Head of caudate nucleus (tissue), 42 donors: ENCODE results near the gene RPS6KB2.

Source experiments
- DNase-seq, 42 donors: peaks; one replicate each; pipeline versions ENCODE4 v3.0.0 to v3.0.0-alpha.2; 2020 to 2021; ENCODE audit warnings: mixed read lengths in 7 of 42
- intact Hi-C: fragments of 100-400 bp; cut with DNase I; formaldehyde crosslinking; loops from one replicate; pipeline ENCODE4 v1.15.0; 2022

The RPS6KB2 gene

DNA sequence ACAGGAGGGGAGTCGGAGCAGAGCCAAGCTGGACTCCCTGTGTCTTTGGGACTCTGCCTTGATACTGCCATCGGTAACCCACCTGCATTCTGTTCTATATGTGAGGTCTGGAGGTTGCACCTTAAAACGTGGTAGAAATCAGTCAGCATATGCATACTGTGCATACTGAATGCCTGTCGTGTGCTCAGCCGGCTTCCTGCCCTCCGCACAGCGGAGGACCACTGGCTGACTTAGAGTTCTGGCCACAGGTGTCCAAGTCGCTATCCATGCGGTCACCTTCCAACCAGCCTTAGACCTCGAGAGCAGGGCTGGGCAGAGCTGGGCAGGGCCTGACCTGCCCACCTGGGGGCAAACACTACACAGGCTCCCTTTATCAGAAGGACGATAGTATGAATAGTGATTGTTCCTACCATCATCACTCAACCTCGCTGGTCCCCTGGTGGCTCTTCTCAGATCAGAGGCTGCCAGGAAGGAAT is 20.6 kb upstream of the RPS6KB2 start:
- DNase-seq: no peak
- intact Hi-C loops: no loop called here

DNA sequence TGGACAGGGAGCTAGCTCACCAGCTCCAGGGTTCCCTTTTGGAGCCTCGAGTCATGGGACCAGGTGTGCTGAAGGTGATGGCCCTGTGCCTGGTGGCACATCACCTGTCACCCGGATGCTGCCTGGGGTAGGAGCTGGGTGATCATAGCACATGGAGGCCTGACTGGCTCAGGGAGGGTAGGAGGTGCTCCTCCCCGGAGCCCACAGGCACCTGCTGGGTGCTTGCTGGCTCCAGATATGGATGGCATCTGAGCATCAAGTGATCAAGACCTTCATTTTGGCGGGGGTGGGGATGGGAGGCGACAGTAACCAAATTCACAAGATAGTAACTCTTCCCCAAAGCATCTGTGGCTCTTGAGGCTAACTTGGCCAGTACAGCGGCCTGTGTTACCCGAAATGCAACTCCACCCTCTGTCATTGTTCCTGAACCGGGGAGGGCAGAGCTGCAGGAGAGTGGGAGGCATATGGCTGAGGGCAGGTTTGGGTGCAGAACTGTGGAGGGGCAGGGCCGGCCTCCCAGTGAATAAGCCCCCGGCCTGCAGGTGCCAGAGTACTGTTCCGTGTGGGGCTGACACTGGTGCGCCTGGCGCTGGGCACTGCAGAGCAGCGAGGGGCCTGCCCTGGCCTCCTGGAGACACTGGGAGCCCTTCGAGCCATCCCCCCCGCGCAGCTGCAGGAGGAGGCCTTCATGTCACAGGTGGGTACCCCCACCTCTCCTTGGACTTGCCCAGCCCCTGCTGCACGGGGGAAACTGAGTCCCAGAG is 19.7 kb upstream of the RPS6KB2 start:
- peak in 7 of 42 donors; percentile 35 to 63 (median 44) for DNase-seq

DNA sequence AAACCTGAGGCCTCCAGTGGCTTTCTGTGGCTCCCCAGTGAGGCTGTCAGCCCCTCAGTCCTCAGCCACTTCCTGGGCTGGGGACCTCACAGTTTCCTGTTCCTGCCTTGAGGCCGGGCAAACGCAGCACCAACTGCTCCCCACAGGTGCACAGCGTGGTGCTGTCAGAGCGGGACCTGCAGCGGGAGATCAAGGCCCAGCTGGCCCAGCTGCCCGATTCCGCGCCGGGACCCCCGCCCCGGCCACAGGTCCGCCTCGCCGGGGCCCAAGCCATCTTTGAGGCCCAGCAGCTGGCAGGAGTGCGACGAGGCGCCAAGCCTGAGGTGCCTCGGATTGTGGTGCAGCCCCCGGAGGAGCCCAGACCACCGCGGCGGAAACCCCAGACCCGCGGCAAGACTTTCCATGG is 19.0 kb upstream of the RPS6KB2 start:
- peak in 1 of 42 donors; percentile 47 for DNase-seq
- intact Hi-C loops: no loop called here

More for the DNA sequence above, 19.7 kb upstream of the RPS6KB2 start:
- intact Hi-C loops: no loop called here

DNA sequence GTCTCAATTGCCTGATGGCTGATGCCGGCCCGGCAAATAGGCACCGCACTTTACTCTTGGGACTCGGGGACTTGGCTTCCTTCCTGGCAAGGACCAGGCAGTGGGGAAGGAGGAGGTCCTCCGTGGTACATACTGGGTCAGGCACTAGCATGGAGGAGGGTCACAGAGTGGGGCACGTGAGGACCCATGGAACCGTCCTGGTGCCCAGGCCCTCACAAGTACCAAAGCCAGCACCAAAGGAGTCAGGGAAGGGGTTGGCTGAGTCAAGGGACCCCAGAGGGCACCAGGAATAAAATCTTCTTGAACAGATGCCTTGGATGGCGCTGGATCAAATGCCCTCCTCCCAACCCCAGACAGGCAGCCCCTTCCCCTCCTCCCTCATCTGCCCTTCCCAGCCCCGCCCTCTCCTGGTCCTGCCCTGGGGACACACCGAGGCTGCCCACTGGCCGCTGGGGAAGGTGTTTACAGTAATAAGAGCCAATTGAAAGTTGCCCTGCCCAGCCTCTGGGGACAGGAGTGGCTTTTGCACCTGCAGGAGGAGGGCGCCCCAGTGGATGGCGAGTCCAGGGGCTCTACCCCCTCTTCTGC is 18.4 kb upstream of the RPS6KB2 start:
- peak in 3 of 42 donors; percentile 34 to 46 (median 40) for DNase-seq

DNA sequence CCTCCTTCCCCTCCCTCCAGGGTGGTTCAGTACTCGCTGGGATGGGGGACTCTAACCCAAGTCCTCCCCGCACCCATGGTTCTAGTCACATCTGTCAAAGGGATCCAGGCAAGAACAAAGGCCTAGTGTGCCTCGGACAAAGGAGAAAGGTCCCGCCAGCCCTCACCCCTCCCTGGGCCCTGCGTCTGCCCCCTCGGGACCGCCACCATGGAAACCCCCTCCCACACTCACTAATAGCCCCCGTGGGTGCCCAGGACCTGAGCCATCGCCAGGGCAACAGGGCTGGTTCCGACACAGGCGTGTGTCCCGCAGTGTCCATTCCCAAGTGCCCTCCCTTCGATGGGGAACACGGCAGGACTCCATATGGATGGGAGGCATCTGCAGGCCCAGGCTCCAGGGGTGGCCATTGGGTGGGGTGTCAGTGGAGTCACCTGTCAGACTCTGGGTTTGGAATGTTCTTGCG is 17.9 kb upstream of the RPS6KB2 start:
- peak; percentile 70 to 95 (median 88) for DNase-seq
- intact Hi-C loops: no loop called here

More for the DNA sequence above, 18.4 kb upstream of the RPS6KB2 start:
- intact Hi-C loops: no loop called here

DNA sequence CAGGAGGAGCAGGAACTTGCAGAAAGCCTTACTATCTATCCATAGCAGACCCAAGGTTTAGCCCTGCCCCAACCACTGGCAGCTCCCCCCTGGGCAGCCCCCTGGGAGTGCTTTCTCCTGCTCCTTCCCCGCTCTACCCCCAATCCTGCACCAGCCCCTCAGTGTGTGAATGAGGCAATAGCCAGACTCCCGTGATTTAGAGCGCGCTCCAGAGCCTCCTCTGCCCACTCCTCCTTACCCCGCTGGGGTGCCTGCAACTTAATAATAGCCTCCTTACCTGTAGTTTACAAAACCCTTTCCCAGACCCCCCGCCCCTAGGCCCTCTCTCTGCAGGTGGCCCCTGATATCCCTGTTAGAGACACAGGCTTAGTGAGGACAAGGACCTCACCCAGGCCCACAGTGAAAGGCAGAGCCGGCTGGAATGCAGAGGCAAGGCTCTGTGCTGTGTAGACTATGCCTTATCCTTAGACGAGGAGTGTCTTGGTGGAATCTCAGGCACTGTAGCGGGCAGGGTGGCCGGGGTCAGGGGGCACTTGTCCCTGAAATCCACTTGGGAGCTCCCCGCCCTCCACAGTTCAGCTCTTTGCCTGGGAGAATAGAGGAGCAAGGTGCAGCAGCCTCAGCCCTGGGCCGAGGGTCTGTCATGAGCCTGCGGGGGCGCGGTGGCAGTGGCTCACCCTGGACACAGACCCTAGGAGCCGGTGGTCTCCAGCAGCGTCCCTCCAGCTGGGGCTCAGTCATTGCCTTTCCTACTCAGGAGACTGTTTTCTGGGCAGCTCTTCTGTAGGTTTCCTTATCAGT is 17.1 kb upstream of the RPS6KB2 start:
- intact Hi-C loops: no loop called here
- peak in 2 of 42 donors; percentile 38 to 56 for DNase-seq

DNA sequence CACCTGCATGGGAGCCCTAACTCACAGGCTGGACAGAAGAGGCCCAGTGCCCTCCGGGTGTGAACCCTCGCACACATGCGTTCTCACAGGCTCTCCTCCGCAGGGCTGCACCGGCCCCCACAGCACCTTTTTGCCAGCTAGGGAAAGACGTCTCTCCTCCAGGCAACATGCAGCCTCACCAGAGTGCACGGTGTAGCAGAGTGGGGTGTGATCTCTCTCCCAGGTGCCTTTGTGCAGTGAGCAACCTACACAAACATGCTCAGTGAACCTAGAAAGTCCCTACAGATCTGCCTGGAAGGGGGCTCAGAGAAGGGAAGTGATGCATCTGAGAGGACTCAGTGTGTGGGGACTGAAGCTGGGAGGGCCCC is 16.5 kb upstream of the RPS6KB2 start:
- DNase-seq: peak in 37 of 42 donors; percentile 58 to 94 (median 76)
- intact Hi-C loops: no loop called here

DNA sequence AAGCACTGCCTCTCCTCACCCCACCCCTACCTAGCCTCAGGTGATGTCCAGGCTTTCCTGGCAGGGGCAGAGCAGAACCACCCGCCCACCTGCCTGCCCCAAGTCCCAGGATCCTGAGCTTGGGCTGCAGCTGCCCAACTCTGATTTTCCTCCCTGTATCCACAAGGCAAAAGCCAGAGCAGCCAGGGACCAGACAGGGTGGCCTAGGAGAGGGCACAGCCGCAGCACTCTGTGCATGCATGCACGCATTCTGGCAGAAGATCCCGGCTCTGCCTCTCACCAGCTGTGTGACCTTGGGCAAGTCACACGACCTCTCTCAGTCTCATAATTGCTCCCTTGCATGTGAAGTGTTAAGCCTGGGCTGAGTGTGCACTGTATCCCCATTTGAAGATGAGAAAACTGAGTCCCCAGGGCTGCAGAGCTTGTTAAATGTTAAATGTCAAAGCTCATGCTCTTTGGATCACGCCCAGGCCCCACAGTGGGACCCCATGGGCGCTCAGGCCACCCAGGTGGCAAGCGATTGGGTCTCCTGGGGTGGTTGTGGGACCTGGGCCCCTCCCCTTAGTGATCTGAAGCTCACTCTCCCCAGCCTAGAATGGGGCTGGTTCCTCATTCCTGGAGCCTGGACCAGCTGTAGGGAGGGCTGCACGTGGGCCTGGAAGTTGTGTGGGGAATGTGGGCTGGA is 15.7 kb upstream of the RPS6KB2 start:
- intact Hi-C loops: no loop called here
- no peak for DNase-seq

DNA sequence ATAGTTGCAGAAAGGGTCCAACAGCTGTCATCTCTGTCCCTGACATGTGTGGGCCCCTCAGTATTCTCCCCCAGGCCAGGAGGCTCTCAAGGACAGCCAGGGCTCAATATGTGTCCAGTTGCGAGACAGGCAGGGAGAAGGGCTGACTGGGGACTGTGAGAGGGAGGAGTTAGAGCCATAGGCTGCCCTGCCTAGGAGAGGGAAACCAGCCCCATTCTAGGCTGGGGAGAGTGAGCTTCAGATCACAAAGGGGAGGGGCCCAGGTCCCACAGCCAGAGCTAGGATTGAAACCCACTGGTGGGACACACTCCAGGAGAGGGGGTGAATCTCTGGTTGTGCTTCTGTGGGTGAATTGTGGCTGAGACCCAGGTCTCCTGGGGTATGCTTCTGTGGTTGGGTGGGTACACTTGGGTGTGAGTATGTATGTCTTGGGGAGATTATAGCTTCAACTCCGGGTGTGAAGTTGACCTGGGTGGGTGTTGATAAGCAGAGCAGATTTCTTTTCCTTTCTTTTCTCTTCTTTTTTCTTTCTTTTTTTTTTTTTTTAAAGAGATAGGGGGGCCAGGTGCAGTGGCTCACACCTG is 14.9 kb upstream of the RPS6KB2 start:
- DNase-seq: peak in 2 of 42 donors; percentile 3 to 40
- intact Hi-C loops: no loop called here

DNA sequence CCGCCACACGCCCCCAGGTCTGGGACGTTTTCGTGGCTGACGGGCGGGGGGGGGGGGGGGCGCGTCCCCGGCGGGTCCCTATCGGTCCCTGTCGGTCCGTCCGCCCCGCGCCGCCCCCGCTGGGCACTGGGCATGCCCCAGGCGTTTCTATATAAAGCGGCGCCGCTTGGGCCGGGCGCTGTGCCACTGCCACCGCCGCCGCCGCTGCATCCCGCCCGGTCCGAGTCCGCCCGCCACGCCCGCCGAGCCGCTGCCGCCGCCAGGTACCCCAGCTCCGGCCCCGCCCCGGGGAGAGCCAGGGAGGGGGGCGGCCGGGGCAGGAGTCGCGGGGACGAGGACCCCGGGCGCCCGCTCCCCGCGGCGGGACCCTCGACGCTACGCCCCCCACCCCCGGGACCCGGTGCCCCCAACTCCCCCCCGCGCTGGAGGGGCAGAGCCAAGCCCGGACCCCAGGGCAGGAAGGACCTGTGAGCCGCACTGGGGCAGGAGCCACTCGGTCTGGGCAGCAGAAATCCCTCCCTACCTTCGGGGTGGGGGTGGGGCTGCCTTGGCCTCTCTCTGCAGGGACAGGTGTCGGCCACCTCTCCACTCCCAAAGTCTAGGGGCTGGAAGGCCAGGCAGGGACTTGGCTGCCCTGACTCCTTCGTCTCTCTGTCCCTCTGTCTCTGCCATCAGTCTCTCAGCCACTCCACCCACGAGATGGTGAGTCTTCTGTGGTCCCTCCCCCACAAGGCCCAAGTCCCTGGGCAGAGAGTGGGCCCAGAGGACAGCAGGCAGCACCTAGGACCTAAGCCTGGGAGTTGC is 12.6 kb upstream of the RPS6KB2 start, which contains the start of gene CARNS1:
Gene CARNS1 (plus strand): TSS at position 178 of the 804 bp plus-strand sequence. CDS start 522 bp downstream, at position 700.
- intact Hi-C loops: no loop called here
- peak in 35 of 42 donors; percentile 55 to 91 (median 76) for DNase-seq

DNA sequence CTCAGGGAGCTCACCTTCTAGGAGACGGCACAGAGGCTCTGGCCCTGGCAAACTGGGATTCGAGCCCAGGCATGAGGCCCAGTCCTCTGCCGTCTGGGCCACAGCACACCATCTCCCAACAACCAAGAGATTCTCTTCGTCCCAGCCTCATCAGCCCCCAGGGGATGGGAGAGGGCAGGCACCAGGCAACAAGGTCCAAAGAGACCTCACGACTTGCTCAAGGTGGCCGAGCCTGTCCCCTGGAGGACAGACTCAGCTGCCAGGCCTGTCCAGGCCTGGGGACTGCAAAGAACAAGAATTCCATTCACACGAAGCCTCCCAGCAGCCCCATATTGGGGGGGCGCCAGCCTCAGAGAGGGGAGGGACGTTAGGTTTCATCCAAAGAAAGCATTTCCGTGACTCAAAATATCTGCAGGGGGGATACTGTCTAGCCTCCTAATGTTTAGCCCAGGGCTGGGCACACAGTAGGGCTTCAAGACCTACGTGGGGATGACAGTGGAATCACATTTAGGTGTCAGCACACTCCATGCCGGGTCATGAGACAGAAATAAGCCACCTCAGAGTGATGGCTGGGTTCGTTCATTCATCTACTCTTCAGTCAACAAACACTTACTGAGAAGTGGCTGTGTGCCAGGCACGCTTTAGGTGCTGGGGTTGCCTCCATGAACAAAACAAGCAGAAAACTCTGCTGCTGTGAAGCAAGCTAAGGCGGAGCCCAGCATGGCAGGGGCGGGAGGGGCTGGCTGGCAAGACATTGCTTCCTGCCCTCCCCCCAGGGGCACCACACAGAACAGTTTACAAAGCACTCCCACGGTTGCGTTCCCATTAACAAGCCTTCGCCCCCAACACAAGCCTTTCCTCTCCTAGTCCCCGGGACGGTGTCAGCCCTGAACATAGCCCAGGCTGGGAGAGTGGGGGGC is 11.6 kb upstream of the RPS6KB2 start:
- intact Hi-C loops: no loop called here
- DNase-seq: peak in 8 of 42 donors; percentile 42 to 76 (median 62)

DNA sequence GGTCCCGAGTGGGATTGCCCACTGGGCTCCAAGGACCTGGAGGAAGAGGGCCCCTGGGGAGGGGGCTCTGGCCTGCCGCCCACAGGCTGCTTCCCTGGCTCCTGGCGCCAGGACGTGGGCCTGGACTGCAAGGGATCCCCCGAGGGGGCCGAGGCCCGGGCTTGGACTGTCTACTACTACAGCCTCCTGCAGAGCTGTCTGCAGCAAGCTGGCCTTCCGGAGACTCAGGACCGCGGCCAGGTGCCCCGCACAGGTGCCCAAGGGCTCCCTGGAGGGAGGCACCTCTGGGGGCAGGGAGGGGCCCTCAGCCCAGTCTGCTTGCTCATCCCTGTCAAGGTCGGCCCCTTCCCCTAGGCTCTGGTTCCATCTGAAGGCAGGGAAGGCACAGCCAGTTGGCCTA is 10.9 kb upstream of the RPS6KB2 start:
- intact Hi-C loops: no loop called here
- DNase-seq: peak in 1 of 42 donors; percentile 3

DNA sequence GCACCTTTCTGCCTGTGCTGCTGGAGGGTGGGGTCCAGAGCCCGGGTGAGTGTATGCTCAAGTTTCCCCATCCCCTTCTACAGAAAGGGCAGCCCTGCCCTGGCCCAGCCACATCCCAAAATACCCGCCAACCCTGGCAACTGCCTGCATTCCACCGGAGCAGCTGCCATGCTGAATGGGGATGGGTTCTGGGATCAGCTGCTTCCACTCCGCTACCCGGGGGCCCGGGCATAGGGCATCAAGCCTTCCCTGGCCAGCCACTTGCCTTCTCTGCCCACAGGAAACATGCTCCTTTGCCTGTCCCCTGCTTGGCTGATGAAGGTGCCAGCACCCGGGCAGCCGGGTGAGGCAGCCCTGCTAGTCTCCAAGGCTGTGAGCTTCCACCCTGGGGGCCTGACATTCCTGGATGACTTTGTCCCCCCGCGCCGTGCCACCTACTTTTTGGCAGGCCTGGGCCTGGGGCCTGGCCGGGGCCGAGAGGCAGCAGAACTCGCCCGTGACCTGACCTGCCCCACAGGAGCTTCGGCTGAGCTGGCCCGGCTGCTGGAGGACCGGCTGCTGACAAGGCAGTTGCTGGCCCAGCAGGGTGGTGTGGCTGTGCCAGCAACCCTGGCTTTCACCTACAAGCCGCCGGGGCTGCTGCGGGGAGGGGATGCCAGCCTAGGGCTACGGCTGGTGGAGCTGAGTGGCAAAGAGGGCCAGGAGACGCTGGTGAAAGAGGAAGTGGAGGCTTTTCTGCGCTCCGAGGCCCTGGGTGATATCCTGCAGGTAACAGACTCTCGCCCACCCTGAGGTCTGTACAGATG is 9.6 kb upstream of the RPS6KB2 start:
- intact Hi-C loops: no loop called here
- peak in 2 of 42 donors; percentile 5 to 42 for DNase-seq

DNA sequence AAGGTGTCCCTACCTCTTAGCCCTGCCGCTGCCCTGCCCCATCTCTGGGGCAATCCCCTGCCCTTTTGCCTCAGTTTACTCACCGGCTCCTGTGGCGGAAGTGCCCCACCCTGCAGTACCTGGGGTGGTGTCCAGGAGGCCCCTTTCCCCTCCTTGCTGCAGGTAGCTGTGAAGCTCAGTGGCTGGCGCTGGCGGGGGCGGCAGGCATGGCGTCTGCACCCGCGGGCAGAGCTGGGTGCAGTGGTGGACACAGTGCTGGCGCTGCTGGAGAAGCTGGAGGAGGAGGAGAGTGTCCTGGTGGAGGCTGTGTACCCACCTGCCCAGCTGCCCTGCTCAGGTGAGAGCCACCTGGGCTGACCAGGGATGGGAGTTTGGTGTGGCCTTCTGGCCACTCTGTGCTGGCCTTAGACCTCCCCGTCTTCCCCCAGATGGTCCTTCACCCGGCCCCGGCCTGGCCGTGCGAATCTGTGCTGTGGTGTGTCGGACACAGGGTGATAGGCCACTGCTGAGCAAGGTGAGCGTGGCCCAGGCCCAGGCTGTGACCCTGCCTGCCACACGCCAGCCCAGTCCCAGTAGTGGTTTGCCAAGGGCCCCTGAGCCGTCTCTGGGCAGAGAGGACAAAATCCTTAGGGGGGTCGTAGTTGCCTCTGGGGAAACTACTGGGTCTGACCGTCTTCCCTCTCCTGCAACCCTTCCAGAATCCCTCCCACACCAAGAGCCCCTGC is 8.8 kb upstream of the RPS6KB2 start:
- intact Hi-C loops: no loop called here

DNA sequence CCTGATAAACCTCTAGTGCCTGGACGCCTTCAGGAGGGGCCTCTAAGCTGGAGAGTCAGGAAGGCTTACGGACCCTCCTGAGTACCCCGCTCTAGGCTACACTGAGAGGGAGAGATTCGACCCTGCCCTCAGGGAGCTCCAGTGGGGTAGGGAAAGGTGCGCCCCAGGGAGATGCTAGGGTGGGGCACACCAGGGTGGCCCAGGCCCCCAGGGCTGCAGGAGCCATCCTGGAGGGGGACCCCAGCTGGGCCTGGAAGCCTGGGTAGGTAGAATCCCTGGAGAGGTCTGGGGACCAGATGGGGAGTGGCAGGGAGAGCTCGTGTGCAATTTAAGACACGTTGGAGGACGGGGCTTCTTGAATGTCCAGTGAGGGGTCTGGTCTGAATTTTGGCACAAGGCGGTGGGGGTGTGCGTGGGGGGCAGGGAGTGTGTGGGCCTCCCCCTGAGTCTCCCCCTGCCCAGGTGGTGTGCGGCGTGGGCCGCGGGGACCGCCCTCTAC is 8.1 kb upstream of the RPS6KB2 start:
- DNase-seq: peak in 1 of 42 donors; percentile 3

More for the DNA sequence above, 8.8 kb upstream of the RPS6KB2 start:
- no peak for DNase-seq

More for the DNA sequence above, 8.1 kb upstream of the RPS6KB2 start:
- intact Hi-C loops: no loop called here
